B cell (primary cell): ENCODE measurements around the gene S100A1.

Experiments used
- CTCF ChIP-seq: fragments of 200-600 bp; IDR thresholded peaks from one replicate; pipeline ENCODE4 v1.8.0; 2022; ENCODE audit warnings: antibody characterized with exemption, mild to moderate bottlenecking
- EZH2 ChIP-seq: IDR thresholded peaks from 2 replicates; pipeline ENCODE4 v1.6.1; 2012; ENCODE audit warnings: borderline replicate concordance, low read depth, mild to moderate bottlenecking, moderate library complexity, low read length; ENCODE audit not compliant: insufficient read depth, poor library complexity, severe bottlenecking

- no peak for TF ChIP-seq CTCF
- no peak for TF ChIP-seq EZH2
These were observed 8.1 kb downstream of the S100A1 start for GRCh38 chr1:153636312-153636711.
